OCI-LY7 (cell line): ENCODE results near the gene ATP8B1. TPM values are rescaled to one million over a fixed set of nuclear protein-coding genes. Genes with fewer than 3 reads are reported as not detected.

Source experiments
- BruUV-seq: library from RNA; stranded (reverse); fragments of 400-500 nt; replicated peaks from 2 replicates; lab custom pipeline; 2021; lab: Mats Ljungman, UMichigan
- CTCF ChIA-PET: fragments of 300-600 bp; sonication (Branson Sonifier 250); formaldehyde crosslinking; loops from one replicate; lab custom pipeline; 2022; ENCODE audit warnings: antibody characterized with exemption; ENCODE audit not compliant: unreplicated experiment; lab: Charles Lee
- POLR2A ChIA-PET: fragments of 300-600 bp; sonication (Branson Sonifier 250); formaldehyde crosslinking; loops from one replicate; lab custom pipeline; 2022; ENCODE audit warnings: antibody characterized with exemption; lab: Charles Lee
- DNase-seq: peaks from one replicate; pipeline ENCODE4 v3.0.0-alpha.2; 2015; ENCODE audit warnings: low spot score
- H2AFZ ChIP-seq: fragments of 200-600 bp; sonication (generic), shearing (Covaris generic); 2 replicates; pipeline ENCODE4 v1.6.1; 2014; ENCODE audit warnings: mild to moderate bottlenecking, antibody characterized with exemption, low read length, moderate library complexity
- H3K27ac ChIP-seq: fragments of 200-600 bp; sonication (generic); 2 replicates; pipeline ENCODE4 v1.5.1; 2014; ENCODE audit warnings: mixed run types, low read depth, mild to moderate bottlenecking, moderate library complexity, low read length, inconsistent platforms; ENCODE audit not compliant: poor library complexity, severe bottlenecking
- H3K36me3 ChIP-seq: fragments of 200-600 bp; sonication (generic); 2 replicates; pipeline ENCODE4 v1.6.1; 2014; ENCODE audit warnings: mild to moderate bottlenecking, antibody characterized with exemption, low read length, moderate library complexity, mixed read lengths; ENCODE audit not compliant: insufficient read depth
- H3K4me1 ChIP-seq: fragments of 200-600 bp; sonication (generic); 2 replicates; pipeline ENCODE4 v1.5.1; 2014; ENCODE audit warnings: mild to moderate bottlenecking, low read length; ENCODE audit not compliant: insufficient read depth, poor library complexity, severe bottlenecking
- H3K4me2 ChIP-seq: fragments of 200-600 bp; sonication (generic); 2 replicates; pipeline ENCODE4 v1.6.1; 2014; ENCODE audit warnings: mild to moderate bottlenecking, low read length
- H3K4me3 ChIP-seq: fragments of 200-600 bp; sonication (generic); 2 replicates; pipeline ENCODE4 v1.5.1; 2014; ENCODE audit warnings: mild to moderate bottlenecking, low read depth, low read length; ENCODE audit not compliant: poor library complexity, severe bottlenecking
- H3K79me2 ChIP-seq: fragments of 200-600 bp; sonication (generic); 2 replicates; pipeline ENCODE4 v1.6.1; 2016; ENCODE audit warnings: low read depth, mild to moderate bottlenecking, low read length, moderate library complexity, mixed read lengths; ENCODE audit not compliant: insufficient read depth
- H3K9me2 ChIP-seq: fragments of 200-600 bp; sonication (generic); 2 replicates; pipeline ENCODE4 v1.6.1; 2016; ENCODE audit warnings: mild to moderate bottlenecking, low read length, mixed read lengths; ENCODE audit not compliant: insufficient read depth
- H3K9me3 ChIP-seq: fragments of 200-600 bp; sonication (generic); 2 replicates; pipeline ENCODE4 v1.6.1; 2014; ENCODE audit warnings: mild to moderate bottlenecking, mixed run types, low read length, mixed read lengths
- H4K20me1 ChIP-seq: fragments of 200-600 bp; sonication (generic); 2 replicates; pipeline ENCODE4 v1.6.1; 2014; ENCODE audit warnings: mild to moderate bottlenecking, antibody characterized with exemption, low read length, moderate library complexity, mixed read lengths; ENCODE audit not compliant: insufficient read depth
- CTCF ChIP-seq: fragments of 200-600 bp; sonication (generic); conservative IDR thresholded peaks from 2 replicates; pipeline ENCODE4 v1.5.1; 2014; ENCODE audit warnings: mild to moderate bottlenecking, antibody characterized with exemption, low read length, moderate library complexity, mixed read lengths
- EZH2phosphoT487 ChIP-seq: fragments of 200-600 bp; sonication (generic); IDR thresholded peaks from 2 replicates; pipeline ENCODE4 v1.6.1; 2018; ENCODE audit warnings: low read depth, borderline replicate concordance, mild to moderate bottlenecking, mixed run types, antibody characterized with exemption, low read length, moderate library complexity, mixed read lengths
- intact Hi-C: fragments of 100-400 bp; cut with micrococcal nuclease; formaldehyde crosslinking; loops from one replicate; pipeline ENCODE4 v1.10.0; 2022; ENCODE audit not compliant: unreplicated experiment
- total RNA-seq, 2 experiments: library from RNA; depleted of rRNA in 1 of 2; stranded (reverse); fragments of >200 nt in 1 of 2; shearing (Covaris generic) in 1 of 2; gene quantifications; 2 replicates each; pipeline ENCODE4 v1.2.3, GENCODE V29; 2014 to 2022

ATP8B1 gene
- total RNA-seq, 2 experiments from 2014 or later, result not detected

- no peak overlapping the region for H3K27ac ChIP-seq
- no peak overlapping the region for H3K4me3 ChIP-seq
- intact Hi-C loops, result no loop called here
- no peaks in the 10 kb centered on the region for H4K20me1 ChIP-seq
- ChIA-PET POLR2A (interaction anchor here (1.1 kb wide), 1 partner anchor 11 kb away, joined by 3 read pairs; no protein-coding TSS in a partner anchor), CTCF (no interaction called here)
- no peaks in the 10 kb centered on the region for H3K36me3 ChIP-seq
- no peaks in the 10 kb centered on the region for H3K79me2 ChIP-seq
- H3K4me1 ChIP-seq, result no peaks in the 10 kb centered on the region
- no peak for DNase-seq
- no peak for TF ChIP-seq CTCF
- no peak for TF ChIP-seq EZH2phosphoT487
- BruUV-seq, result no TSS peak
- H2AFZ ChIP-seq, result no peak overlapping the region
- H3K9me3 ChIP-seq, result no peaks in the 10 kb centered on the region
- H3K9me2 ChIP-seq, result no peaks in the 10 kb centered on the region
- no peak overlapping the region for H3K4me2 ChIP-seq
These were observed 40.3 kb upstream of the ATP8B1 start for GRCh38 chr18:57843386-57843785.

DNA sequence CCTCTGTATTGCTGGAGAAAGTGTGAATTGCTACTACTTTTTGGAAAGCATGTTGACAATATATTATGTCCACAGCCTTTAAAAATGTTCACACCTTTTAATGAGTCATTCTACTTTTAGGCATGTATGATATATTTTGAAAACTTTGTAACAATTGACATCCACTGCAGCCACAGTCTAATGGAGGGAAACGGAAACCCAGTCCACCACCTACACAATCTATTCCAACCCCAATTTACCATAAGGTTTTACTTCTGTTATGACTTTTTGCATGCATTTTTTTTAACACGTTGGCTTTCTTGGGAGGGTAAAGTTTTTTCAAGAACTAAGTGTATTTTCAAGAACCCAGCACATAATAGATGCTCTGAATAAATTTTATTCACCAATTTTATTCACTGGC, 38.5 kb upstream of the ATP8B1 start:
- ChIA-PET POLR2A (no interaction called here), CTCF (no interaction called here)
- BruUV-seq, result no TSS peak
- Histone ChIP-seq H2AFZ (no peak overlapping the region), H3K4me1 (no peaks in the 10 kb centered on the region), H3K4me3 (no peak overlapping the region), H3K27ac (no peak overlapping the region), H4K20me1 (no peaks in the 10 kb centered on the region), H3K36me3 (no peaks in the 10 kb centered on the region), H3K9me3 (no peaks in the 10 kb centered on the region), H3K79me2 (no peaks in the 10 kb centered on the region), H3K4me2 (no peak overlapping the region), H3K9me2 (no peaks in the 10 kb centered on the region)
- no peak for DNase-seq
- TF ChIP-seq CTCF (no peak), EZH2phosphoT487 (no peak)
- intact Hi-C loops, result no loop called here

- no peak overlapping the region for H2AFZ ChIP-seq
- no peaks in the 10 kb centered on the region for H3K9me2 ChIP-seq
- no peaks in the 10 kb centered on the region for H3K4me1 ChIP-seq
- no TSS peak for BruUV-seq
- TF ChIP-seq CTCF, result no peak
- H3K27ac ChIP-seq, result no peak overlapping the region
- no peaks in the 10 kb centered on the region for H3K79me2 ChIP-seq
- intact Hi-C loops, result no loop called here
- ChIA-PET CTCF (no interaction called here), POLR2A (no interaction called here)
- no peak overlapping the region for H3K4me3 ChIP-seq
- H3K4me2 ChIP-seq, result no peak overlapping the region
- H4K20me1 ChIP-seq, result no peaks in the 10 kb centered on the region
- no peaks in the 10 kb centered on the region for H3K36me3 ChIP-seq
- no peaks in the 10 kb centered on the region for H3K9me3 ChIP-seq
- no peak for DNase-seq
These were observed 36.8 kb upstream of the ATP8B1 start for GRCh38 chr18:57839942-57840381.
